ENCODE data around the gene FUT7. TPM values are rescaled to one million over a fixed set of nuclear protein-coding genes. Genes with fewer than 3 reads are reported as not detected.
A peak's percentile ranks its signal among the peaks of the same experiment; 100 is the strongest.

The FUT7 gene
- polyA plus RNA-seq, 5 donors: 0.08 TPM; not detected in 4

GRCh38 chr9:136985853-136986252 is 46.0 kb downstream of the FUT7 start:
- no peak for DNase-seq

DNA sequence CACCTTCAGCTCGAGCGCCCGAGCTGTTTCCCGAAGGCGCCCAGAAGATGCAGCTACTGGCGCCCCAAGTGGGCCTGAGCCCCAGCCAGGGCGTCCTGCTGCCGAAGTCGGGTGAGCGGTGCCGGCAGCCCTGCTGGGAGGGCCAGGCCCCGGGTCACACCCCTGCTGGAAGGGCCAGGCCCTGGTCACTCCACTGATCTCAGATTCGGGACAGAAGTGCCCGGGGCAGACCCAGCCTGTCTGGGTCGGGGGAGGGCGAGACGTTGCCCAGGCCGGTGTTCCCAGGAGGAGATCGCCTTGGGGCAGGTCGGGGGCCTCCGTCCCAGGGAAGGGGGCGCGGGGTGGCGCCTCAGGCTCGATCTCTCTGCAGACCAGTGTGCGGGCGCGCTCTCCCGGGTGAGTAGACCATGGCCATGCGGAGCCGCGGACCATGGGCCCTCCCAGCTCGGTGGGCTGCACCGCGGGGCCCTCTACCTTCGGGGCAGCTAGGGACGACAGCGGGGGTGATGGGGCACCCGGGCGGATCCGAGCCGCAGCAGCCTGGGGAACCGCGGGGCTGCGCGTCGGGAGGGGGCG is 46.8 kb downstream of the FUT7 start:
- DNase-seq: no peak

DNA sequence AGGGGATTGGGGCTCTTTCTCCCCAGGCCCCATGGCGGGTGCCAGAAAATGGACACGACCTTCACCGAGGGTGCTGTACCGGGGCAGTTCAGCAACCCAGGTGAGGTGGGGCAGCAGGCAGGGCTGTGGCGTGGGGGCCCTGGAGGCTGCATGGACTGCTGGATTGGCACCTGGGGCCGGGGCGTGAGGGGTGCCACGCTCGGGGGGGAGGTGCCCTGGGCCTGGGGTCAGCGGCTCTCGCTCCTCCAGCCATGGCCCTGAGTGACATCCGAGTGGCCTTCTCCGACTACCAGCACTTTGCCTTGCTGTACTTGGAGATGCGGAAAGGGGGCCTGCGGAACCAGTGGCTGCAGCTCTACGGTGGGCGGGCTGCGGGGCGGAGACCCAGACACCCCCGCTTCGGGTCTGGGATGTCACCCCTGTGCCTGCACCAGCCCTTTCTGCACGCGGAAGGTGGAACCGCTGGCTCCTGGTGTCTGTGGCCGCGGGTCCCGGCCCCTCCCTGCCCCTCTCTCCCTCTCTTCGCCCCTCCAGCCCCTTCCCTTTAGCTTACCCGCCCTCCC is 47.3 kb downstream of the FUT7 start:
- no peak for DNase-seq

DNA sequence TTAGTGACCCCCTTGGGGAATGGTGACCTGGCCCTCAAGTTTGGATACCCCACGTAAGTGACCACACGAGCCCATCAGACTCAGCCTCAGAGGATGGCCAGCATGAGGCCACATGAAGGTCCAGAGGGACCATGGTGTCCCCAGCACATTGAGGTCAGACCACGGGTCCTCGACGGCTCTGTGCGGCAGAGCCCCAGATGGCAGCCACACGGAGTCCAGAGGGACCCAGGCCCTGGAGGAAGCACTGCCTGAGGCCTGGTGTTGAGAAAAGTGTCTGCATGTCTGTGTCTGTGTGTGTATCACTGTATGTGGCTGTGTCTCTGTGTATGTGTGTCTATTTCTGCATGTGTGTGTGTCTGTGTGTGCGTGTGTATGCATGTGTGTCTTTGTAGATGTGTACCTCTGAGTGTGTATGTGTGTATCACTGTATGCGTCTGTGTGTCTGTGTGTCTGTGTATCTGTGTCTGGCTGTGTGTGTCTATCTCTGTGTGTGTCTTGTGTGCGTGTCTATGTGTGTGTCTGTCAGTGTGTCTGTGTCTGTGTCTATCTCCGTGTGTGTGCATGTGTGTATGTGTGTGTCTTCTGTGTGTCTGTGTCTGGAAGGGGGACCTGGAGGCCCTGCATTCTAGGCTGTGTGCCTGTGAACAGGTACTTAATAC is 48.1 kb downstream of the FUT7 start:
- DNase-seq: no peak

GRCh38 chr9:136983167-136983566 is 48.7 kb downstream of the FUT7 start:
- no peak for DNase-seq

- no peak for DNase-seq
These were observed 49.4 kb downstream of the FUT7 start, which contains the start of gene LCNL1 for GRCh38 chr9:136982232-136983051. TSS of gene LCNL1 (plus strand) at chr9:136982993. CDS start at chr9:136983587, 594 bp downstream.

- DNase-seq: peak in 1 of 2 donors; percentile 29
These were observed 50.2 kb downstream of the FUT7 start for GRCh38 chr9:136981588-136982231.

DNA sequence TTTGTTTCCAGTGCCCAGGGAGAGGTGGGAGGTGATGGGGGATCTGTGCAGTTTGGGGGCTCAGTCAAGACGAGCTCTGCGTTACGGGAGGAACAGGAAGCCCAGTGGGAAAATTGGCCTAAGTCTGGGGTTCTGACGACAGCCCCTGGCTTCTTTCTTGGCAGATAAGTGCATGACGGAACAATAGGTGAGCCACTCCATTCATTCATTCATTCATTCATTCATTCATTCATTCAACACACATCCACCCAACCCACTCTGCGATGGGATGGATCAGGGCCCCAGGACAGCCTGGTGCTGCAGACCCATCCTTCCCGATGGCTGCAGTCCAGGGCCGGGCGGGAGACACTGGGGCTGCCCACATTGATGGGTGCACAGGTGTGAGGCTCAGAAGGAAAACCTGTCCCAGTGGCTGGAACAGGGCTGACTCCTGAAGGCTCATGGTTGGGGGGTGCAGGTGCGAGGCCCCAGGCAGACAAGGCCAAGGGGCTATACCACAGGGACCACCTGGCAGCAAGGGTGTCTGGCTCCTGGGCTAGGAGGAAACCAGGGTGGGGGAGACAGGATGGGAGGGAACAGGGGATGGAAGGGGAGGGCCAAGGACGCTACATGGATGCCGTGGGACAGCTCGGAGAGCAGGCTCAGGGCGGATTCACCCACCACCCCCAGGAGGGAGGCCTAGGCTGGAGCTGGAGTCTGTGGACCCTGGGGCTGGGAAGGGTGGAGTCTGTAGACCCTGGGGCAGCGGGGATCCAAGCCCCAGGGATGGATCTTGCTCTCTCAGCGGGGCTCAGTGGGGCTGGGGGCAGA is 51.0 kb downstream of the FUT7 start:
- no peak for DNase-seq

Other genes with a start within 250 kb of the FUT7 start
- 10 to 100 TPM; 42.6 to 74.3 (median 54.0) TPM for gene TMEM141, start 240.7 kb downstream of the FUT7 start, polyA plus RNA-seq (ENCODE audit: insufficient read depth in 1 of 5, insufficient read length in 5 of 5, low replicate concordance in 1 of 5)
- 10 to 100 TPM in 1 of 5 donors, 1 to 10 TPM in 4; 5.9 to 10.6 (median 7.7) TPM for gene CCDC183, start 235.8 kb downstream of the FUT7 start, polyA plus RNA-seq (ENCODE audit: insufficient read depth in 1 of 5, insufficient read length in 5 of 5, low replicate concordance in 1 of 5)
- 10 to 100 TPM; 46.3 to 79.6 (median 54.0) TPM for gene RABL6, start 224.1 kb downstream of the FUT7 start, polyA plus RNA-seq (ENCODE audit: insufficient read depth in 1 of 5, insufficient read length in 5 of 5, low replicate concordance in 1 of 5)
- gene AJM1, start 189.6 kb downstream of the FUT7 start, polyA plus RNA-seq (ENCODE audit: insufficient read depth in 1 of 5, insufficient read length in 5 of 5, low replicate concordance in 1 of 5): 1 to 10 TPM in 3 of 5 donors, under 1 TPM in 2; 0.56 to 1.9 (median 1.1) TPM
- 100 to 1,000 TPM in 1 of 5 donors, 10 to 100 TPM in 4; 57.7 to 161 (median 84.7) TPM for gene PHPT1, start 182.7 kb downstream of the FUT7 start, polyA plus RNA-seq (ENCODE audit: insufficient read depth in 1 of 5, insufficient read length in 5 of 5, low replicate concordance in 1 of 5)
- gene MAMDC4, start 179.7 kb downstream of the FUT7 start, polyA plus RNA-seq (ENCODE audit: insufficient read depth in 1 of 5, insufficient read length in 5 of 5, low replicate concordance in 1 of 5): 1 to 10 TPM; 4.5 to 9.5 (median 6.7) TPM
- 100 to 1,000 TPM; 326 to 525 (median 367) TPM for gene EDF1, start 165.8 kb downstream of the FUT7 start, polyA plus RNA-seq (ENCODE audit: insufficient read depth in 1 of 5, insufficient read length in 5 of 5, low replicate concordance in 1 of 5)
- gene TRAF2, start 145.6 kb downstream of the FUT7 start, polyA plus RNA-seq (ENCODE audit: insufficient read depth in 1 of 5, insufficient read length in 5 of 5, low replicate concordance in 1 of 5): 10 to 100 TPM; 10.8 to 16.5 (median 13.9) TPM
- gene FBXW5, start 87.3 kb downstream of the FUT7 start, polyA plus RNA-seq (ENCODE audit: insufficient read depth in 1 of 5, insufficient read length in 5 of 5, low replicate concordance in 1 of 5): 10 to 100 TPM; 28.1 to 74.7 (median 42.7) TPM
- gene C8G, start 86.8 kb downstream of the FUT7 start, polyA plus RNA-seq (ENCODE audit: insufficient read depth in 1 of 5, insufficient read length in 5 of 5, low replicate concordance in 1 of 5): under 1 TPM in 4 of 5 donors, not detected in 1; 0.33 to 0.78 (median 0.41) TPM
- gene LCN12, start 79.8 kb downstream of the FUT7 start, polyA plus RNA-seq (ENCODE audit: insufficient read depth in 1 of 5, insufficient read length in 5 of 5, low replicate concordance in 1 of 5): 10 to 100 TPM in 3 of 5 donors, 1 to 10 TPM in 2; 9.1 to 25.3 (median 21.1) TPM
- 10 to 100 TPM; 21.1 to 66.2 (median 29.6) TPM for gene PTGDS, start 54.6 kb downstream of the FUT7 start, polyA plus RNA-seq (ENCODE audit: insufficient read depth in 1 of 5, insufficient read length in 5 of 5, low replicate concordance in 1 of 5)
- 1 to 10 TPM in 2 of 5 donors, under 1 TPM in 3; 0.59 to 1.9 (median 0.89) TPM for gene LCNL1, start 49.1 kb downstream of the FUT7 start, polyA plus RNA-seq (ENCODE audit: insufficient read depth in 1 of 5, insufficient read length in 5 of 5, low replicate concordance in 1 of 5)
- gene PAXX, start 39.7 kb downstream of the FUT7 start, polyA plus RNA-seq (ENCODE audit: insufficient read depth in 1 of 5, insufficient read length in 5 of 5, low replicate concordance in 1 of 5): 10 to 100 TPM; 26.2 to 57.5 (median 36.8) TPM
- gene CLIC3, start 35.5 kb downstream of the FUT7 start, polyA plus RNA-seq (ENCODE audit: insufficient read depth in 1 of 5, insufficient read length in 5 of 5, low replicate concordance in 1 of 5): 10 to 100 TPM; 25.9 to 74.3 (median 43.8) TPM
- gene ABCA2, start 3.9 kb downstream of the FUT7 start, polyA plus RNA-seq (ENCODE audit: insufficient read depth in 1 of 5, insufficient read length in 5 of 5, low replicate concordance in 1 of 5): 10 to 100 TPM; 16.0 to 35.7 (median 21.0) TPM
- gene NPDC1, start 14.1 kb upstream of the FUT7 start, polyA plus RNA-seq (ENCODE audit: insufficient read depth in 1 of 5, insufficient read length in 5 of 5, low replicate concordance in 1 of 5): 10 to 100 TPM; 20.6 to 61.5 (median 33.8) TPM
- 1 to 10 TPM; 2.0 to 5.4 (median 3.2) TPM for gene ENTPD2, start 22.0 kb upstream of the FUT7 start, polyA plus RNA-seq (ENCODE audit: insufficient read depth in 1 of 5, insufficient read length in 5 of 5, low replicate concordance in 1 of 5)
- 10 to 100 TPM in 3 of 5 donors, 1 to 10 TPM in 2; 8.9 to 13.7 (median 10.3) TPM for gene SAPCD2, start 38.5 kb upstream of the FUT7 start, polyA plus RNA-seq (ENCODE audit: insufficient read depth in 1 of 5, insufficient read length in 5 of 5, low replicate concordance in 1 of 5)
- 1 to 10 TPM; 4.6 to 8.4 (median 5.6) TPM for gene UAP1L1, start 45.4 kb upstream of the FUT7 start, polyA plus RNA-seq (ENCODE audit: insufficient read depth in 1 of 5, insufficient read length in 5 of 5, low replicate concordance in 1 of 5)
- 10 to 100 TPM; 50.7 to 68.6 (median 60.1) TPM for gene MAN1B1, start 54.9 kb upstream of the FUT7 start, polyA plus RNA-seq (ENCODE audit: insufficient read depth in 1 of 5, insufficient read length in 5 of 5, low replicate concordance in 1 of 5)
- gene DPP7, start 82.6 kb upstream of the FUT7 start, polyA plus RNA-seq (ENCODE audit: insufficient read depth in 1 of 5, insufficient read length in 5 of 5, low replicate concordance in 1 of 5): 10 to 100 TPM; 27.2 to 50.4 (median 48.6) TPM
- under 1 TPM; 0.12 to 0.51 (median 0.23) TPM for gene GRIN1, start 107.1 kb upstream of the FUT7 start, polyA plus RNA-seq (ENCODE audit: insufficient read depth in 1 of 5, insufficient read length in 5 of 5, low replicate concordance in 1 of 5)
- under 1 TPM in 4 of 5 donors, not detected in 1; 0.23 to 0.49 (median 0.37) TPM for gene LRRC26, start 138.0 kb upstream of the FUT7 start, polyA plus RNA-seq (ENCODE audit: insufficient read depth in 1 of 5, insufficient read length in 5 of 5, low replicate concordance in 1 of 5)
- not detected for gene TMEM210, start 140.0 kb upstream of the FUT7 start, polyA plus RNA-seq (ENCODE audit: insufficient read depth in 1 of 5, insufficient read length in 5 of 5, low replicate concordance in 1 of 5)
- 10 to 100 TPM; 34.4 to 53.0 (median 44.4) TPM for gene ANAPC2, start 156.5 kb upstream of the FUT7 start, polyA plus RNA-seq (ENCODE audit: insufficient read depth in 1 of 5, insufficient read length in 5 of 5, low replicate concordance in 1 of 5)
- 10 to 100 TPM; 34.4 to 69.2 (median 43.9) TPM for gene SSNA1, start 156.6 kb upstream of the FUT7 start, polyA plus RNA-seq (ENCODE audit: insufficient read depth in 1 of 5, insufficient read length in 5 of 5, low replicate concordance in 1 of 5)
- gene TPRN, start 168.7 kb upstream of the FUT7 start, polyA plus RNA-seq (ENCODE audit: insufficient read depth in 1 of 5, insufficient read length in 5 of 5, low replicate concordance in 1 of 5): 10 to 100 TPM in 2 of 5 donors, 1 to 10 TPM in 3; 5.9 to 12.1 (median 7.6) TPM
- 10 to 100 TPM; 31.5 to 40.1 (median 35.4) TPM for gene TMEM203, start 173.6 kb upstream of the FUT7 start, polyA plus RNA-seq (ENCODE audit: insufficient read depth in 1 of 5, insufficient read length in 5 of 5, low replicate concordance in 1 of 5)
- 10 to 100 TPM in 2 of 5 donors, 1 to 10 TPM in 3; 6.9 to 16.1 (median 9.8) TPM for gene NDOR1, start 173.6 kb upstream of the FUT7 start, polyA plus RNA-seq (ENCODE audit: insufficient read depth in 1 of 5, insufficient read length in 5 of 5, low replicate concordance in 1 of 5)
- 10 to 100 TPM in 1 of 5 donors, 1 to 10 TPM in 4; 3.2 to 10.8 (median 6.3) TPM for gene RNF208, start 190.2 kb upstream of the FUT7 start, polyA plus RNA-seq (ENCODE audit: insufficient read depth in 1 of 5, insufficient read length in 5 of 5, low replicate concordance in 1 of 5)
- gene CYSRT1, start 193.1 kb upstream of the FUT7 start, polyA plus RNA-seq (ENCODE audit: insufficient read depth in 1 of 5, insufficient read length in 5 of 5, low replicate concordance in 1 of 5): 1 to 10 TPM in 4 of 5 donors, under 1 TPM in 1; 0.96 to 3.0 (median 2.0) TPM
- gene RNF224, start 195.4 kb upstream of the FUT7 start, polyA plus RNA-seq (ENCODE audit: insufficient read depth in 1 of 5, insufficient read length in 5 of 5, low replicate concordance in 1 of 5): 1 to 10 TPM; 1.5 to 3.8 (median 3.5) TPM
- 1 to 10 TPM in 4 of 5 donors, under 1 TPM in 1; 0.84 to 2.5 (median 1.9) TPM for gene SLC34A3, start 198.8 kb upstream of the FUT7 start, polyA plus RNA-seq (ENCODE audit: insufficient read depth in 1 of 5, insufficient read length in 5 of 5, low replicate concordance in 1 of 5)
- 100 to 1,000 TPM; 211 to 322 (median 258) TPM for gene TUBB4B, start 209.2 kb upstream of the FUT7 start, polyA plus RNA-seq (ENCODE audit: insufficient read depth in 1 of 5, insufficient read length in 5 of 5, low replicate concordance in 1 of 5)
- 1 to 10 TPM in 2 of 5 donors, under 1 TPM in 3; 0.26 to 1.5 (median 0.98) TPM for gene STPG3, start 219.2 kb upstream of the FUT7 start, polyA plus RNA-seq (ENCODE audit: insufficient read depth in 1 of 5, insufficient read length in 5 of 5, low replicate concordance in 1 of 5)
- gene NELFB, start 223.2 kb upstream of the FUT7 start, polyA plus RNA-seq (ENCODE audit: insufficient read depth in 1 of 5, insufficient read length in 5 of 5, low replicate concordance in 1 of 5): 10 to 100 TPM; 43.3 to 73.2 (median 55.3) TPM
- gene TOR4A, start 245.6 kb upstream of the FUT7 start, polyA plus RNA-seq (ENCODE audit: insufficient read depth in 1 of 5, insufficient read length in 5 of 5, low replicate concordance in 1 of 5): 10 to 100 TPM in 3 of 5 donors, 1 to 10 TPM in 2; 6.6 to 17.8 (median 10.3) TPM